HG03565 (cell line): ENCODE measurements around the gene FSTL5.
A peak's percentile ranks its signal among the peaks of the same experiment; 100 is the strongest.
"Not testable (repeated sequence)": the region's sequence is repeated elsewhere in the genome, so short reads cannot be mapped to it uniquely, and the experiment has no call there.

Experiments
- ATAC-seq: cut with Tn5 transposase; IDR thresholded peaks from one replicate; pipeline ENCODE4 v1.9.1; 2021; ENCODE audit warnings: mild to moderate bottlenecking, moderate library complexity; ENCODE audit not compliant: unreplicated experiment

FSTL5 gene

GRCh38 chr4:162163892-162164759, at the start of gene FSTL5:
FSTL5 (minus strand) TSS chr4:162164000; CDS start chr4:162111396, 52,604 bp downstream.
- peak; percentile 78 for ATAC-seq

- ATAC-seq, result no peak
Observed at GRCh38 chr4:162209706-162210105, 45.9 kb upstream of the FSTL5 start.

DNA sequence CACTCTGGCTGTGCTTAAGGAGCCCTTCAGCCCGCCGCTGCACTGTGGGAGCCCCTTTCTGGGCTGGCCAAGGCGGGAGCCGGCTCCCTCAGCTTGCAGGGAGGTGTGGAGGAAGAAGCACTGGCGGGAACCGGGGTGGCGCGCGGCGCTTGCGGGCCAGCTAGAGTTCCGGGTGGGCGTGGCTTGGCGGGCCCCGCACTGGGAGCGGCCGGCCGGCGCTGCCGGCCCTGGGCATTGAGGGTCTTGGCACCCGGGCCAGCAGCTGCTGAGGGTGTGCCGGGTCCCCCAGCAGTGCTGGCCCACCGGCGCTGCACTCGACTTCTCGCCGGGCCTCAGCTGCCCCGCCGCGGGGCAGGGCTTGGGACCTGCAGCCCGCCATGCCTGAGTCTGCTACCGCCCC, 39.7 kb upstream of the FSTL5 start:
- not testable (repeated sequence) for ATAC-seq

DNA sequence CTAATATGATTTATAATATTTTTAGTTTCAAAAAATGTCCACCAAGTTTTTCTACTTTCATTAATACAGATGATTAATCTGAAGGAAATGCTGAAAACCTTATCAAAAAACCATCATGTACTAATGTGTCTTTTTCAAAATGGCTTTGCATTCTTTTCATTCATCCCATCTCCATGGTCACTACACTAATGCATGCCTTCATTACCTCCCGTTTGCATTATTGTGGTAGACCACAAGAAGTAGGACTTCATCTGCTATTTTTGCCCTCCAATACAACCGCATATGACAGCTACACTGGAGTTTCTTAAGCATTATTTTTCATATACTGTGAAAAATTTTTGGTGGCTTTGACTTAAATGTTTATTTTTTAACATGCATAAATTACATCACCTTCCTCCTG, 37.9 kb upstream of the FSTL5 start:
- ATAC-seq, result no peak

GRCh38 chr4:162170509-162170908, 6.7 kb upstream of the FSTL5 start:
- no peak for ATAC-seq

DNA sequence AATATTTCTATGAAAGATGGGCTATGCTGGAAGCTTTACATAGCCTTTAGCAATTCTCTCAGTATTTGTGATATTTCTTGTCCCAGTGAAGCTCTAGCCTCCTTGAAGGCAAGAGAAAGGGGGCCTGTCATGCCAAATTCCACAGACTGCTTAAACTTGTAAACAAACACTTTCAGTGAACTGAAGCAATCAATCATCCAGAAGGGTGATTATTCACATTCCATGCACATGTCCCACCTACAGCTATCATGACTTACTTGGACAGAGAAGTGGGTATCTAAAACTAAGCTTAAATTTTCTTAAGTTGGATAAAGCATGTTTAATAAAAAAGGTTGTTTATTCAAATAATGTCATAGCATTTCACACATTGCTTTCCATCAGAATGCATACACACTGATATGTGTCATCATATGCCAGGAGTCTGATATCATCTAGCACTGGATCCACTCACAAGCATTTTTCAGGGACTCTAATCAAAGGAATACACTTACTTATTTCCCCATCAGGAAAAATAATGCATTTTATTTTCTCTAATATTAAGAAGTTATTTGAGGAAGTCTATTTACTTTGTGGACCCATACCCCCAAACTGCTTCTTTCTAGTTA, 1.2 kb upstream of the FSTL5 start:
- no peak for ATAC-seq

GRCh38 chr4:162162672-162163071, 1.1 kb downstream of the FSTL5 start:
- no peak for ATAC-seq

- no peak for ATAC-seq
Observed at GRCh38 chr4:162157241-162157640, 6.6 kb downstream of the FSTL5 start.

GRCh38 chr4:162154862-162155540, 8.8 kb downstream of the FSTL5 start:
- no peak for ATAC-seq

GRCh38 chr4:162151850-162152249, 11.9 kb downstream of the FSTL5 start:
- ATAC-seq, result no peak

GRCh38 chr4:162151386-162151785, 12.4 kb downstream of the FSTL5 start:
- ATAC-seq, result no peak

- ATAC-seq, result no peak
Observed at GRCh38 chr4:162149644-162150043, 14.2 kb downstream of the FSTL5 start.

GRCh38 chr4:162140051-162140683, 23.6 kb downstream of the FSTL5 start:
- ATAC-seq, result no peak

DNA sequence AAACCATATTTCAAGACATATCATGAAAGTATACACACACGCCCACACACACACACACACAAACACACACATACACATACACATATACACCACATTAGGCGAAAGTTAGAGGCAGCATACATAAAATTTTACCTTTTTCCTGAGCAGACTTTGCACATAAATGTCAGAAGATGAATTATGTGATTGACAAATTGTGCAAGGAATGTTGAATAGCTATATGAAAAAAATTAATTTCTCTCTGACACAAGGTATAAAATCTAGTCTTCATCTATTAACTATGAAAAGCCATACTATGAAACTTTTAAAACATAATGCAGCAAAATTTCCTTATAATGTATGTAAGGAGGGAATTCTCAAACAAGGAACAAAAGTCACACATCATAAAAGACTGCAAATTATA, 24.4 kb downstream of the FSTL5 start:
- no peak for ATAC-seq

- no peak for ATAC-seq
Observed at GRCh38 chr4:162131256-162131655, 32.5 kb downstream of the FSTL5 start.

GRCh38 chr4:162126729-162127128, 37.1 kb downstream of the FSTL5 start:
- ATAC-seq, result no peak

DNA sequence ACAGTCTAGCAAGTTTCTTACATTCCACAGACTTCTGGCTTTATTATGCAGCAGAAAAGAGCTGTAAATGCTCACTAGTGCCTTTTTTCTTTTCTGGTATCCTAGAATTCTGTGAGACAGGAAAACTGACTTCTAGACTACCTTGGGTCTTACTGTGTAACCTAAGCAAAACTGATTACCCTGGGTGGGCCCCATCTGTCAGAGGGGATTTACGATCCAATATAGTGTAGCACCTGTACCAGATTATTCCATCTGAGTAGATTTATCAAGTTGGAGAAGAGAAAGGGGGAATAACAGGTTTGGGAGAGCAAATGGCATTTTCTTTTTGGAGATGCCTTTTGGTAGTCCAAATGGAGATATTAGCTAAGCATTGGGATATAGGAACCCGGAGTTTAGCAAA, 46.7 kb downstream of the FSTL5 start:
- no peak for ATAC-seq

GRCh38 chr4:162116095-162116779, 47.6 kb downstream of the FSTL5 start:
- ATAC-seq, result no peak

GRCh38 chr4:162115333-162115732, 48.5 kb downstream of the FSTL5 start:
- ATAC-seq, result no peak

GRCh38 chr4:162111078-162111477, 52.7 kb downstream of the FSTL5 start:
- no peak for ATAC-seq
